Measurements from ENCODE around the gene PRKG1.
A peak's percentile ranks its signal among the peaks of the same experiment; 100 is the strongest.

The PRKG1 gene

GRCh38 chr10:52115823-52116222 lies 1041.5 kb downstream of the PRKG1 start:
- Histone ChIP-seq H3K27me3 (replicated peaks; ENCODE audit: control insufficient read depth, insufficient read depth, low read length) (no peaks in the 10 kb centered on the region), H3K4me1 (ENCODE audit: control insufficient read depth, insufficient read depth, low read length) (peaks cover 12% of the 10 kb centered on the region), H3K4me3 (ENCODE audit: low read length) (no peak overlapping the region), H3K9ac (ENCODE audit: low read length) (no peak overlapping the region), H3K9me3 (ENCODE audit: control insufficient read depth, low read length) (no peaks in the 10 kb centered on the region), H3K36me3 (ENCODE audit: control insufficient read depth, insufficient read depth, low read length, severe bottlenecking) (no peaks in the 10 kb centered on the region)
- DNase-seq (ENCODE audit: low read depth): no peak

- Histone ChIP-seq H3K4me3 (ENCODE audit: low read length) (no peak overlapping the region), H3K27me3 (replicated peaks; ENCODE audit: control insufficient read depth, insufficient read depth, low read length) (no peaks in the 10 kb centered on the region)
- no peak for DNase-seq (ENCODE audit: low read depth)
Measured at GRCh38 chr10:52119507-52119906, 1045.2 kb downstream of the PRKG1 start.

GRCh38 chr10:52121688-52122087 lies 1047.4 kb downstream of the PRKG1 start:
- Histone ChIP-seq H3K9ac (ENCODE audit: low read length) (no peak overlapping the region), H3K27me3 (replicated peaks; ENCODE audit: control insufficient read depth, insufficient read depth, low read length) (no peaks in the 10 kb centered on the region), H3K4me3 (ENCODE audit: low read length) (no peak overlapping the region), H3K4me1 (ENCODE audit: control insufficient read depth, insufficient read depth, low read length) (peaks cover 6% of the 10 kb centered on the region), H3K36me3 (ENCODE audit: control insufficient read depth, insufficient read depth, low read length, severe bottlenecking) (no peaks in the 10 kb centered on the region), H3K9me3 (ENCODE audit: control insufficient read depth, low read length) (no peaks in the 10 kb centered on the region)
- DNase-seq (ENCODE audit: low read depth): peak; percentile 65

More at GRCh38 chr10:52119507-52119906, 1045.2 kb downstream of the PRKG1 start:
- Histone ChIP-seq H3K36me3 (ENCODE audit: control insufficient read depth, insufficient read depth, low read length, severe bottlenecking) (no peaks in the 10 kb centered on the region), H3K4me1 (ENCODE audit: control insufficient read depth, insufficient read depth, low read length) (peaks cover 12% of the 10 kb centered on the region), H3K9me3 (ENCODE audit: control insufficient read depth, low read length) (no peaks in the 10 kb centered on the region), H3K9ac (ENCODE audit: low read length) (no peak overlapping the region)

GRCh38 chr10:52128056-52128683 lies 1053.9 kb downstream of the PRKG1 start:
- Histone ChIP-seq H3K9ac (ENCODE audit: low read length) (no peak overlapping the region), H3K9me3 (ENCODE audit: control insufficient read depth, low read length) (no peaks in the 10 kb centered on the region), H3K27me3 (replicated peaks; ENCODE audit: control insufficient read depth, insufficient read depth, low read length) (no peaks in the 10 kb centered on the region), H3K36me3 (ENCODE audit: control insufficient read depth, insufficient read depth, low read length, severe bottlenecking) (no peaks in the 10 kb centered on the region), H3K4me3 (ENCODE audit: low read length) (no peak overlapping the region), H3K4me1 (ENCODE audit: control insufficient read depth, insufficient read depth, low read length) (no peaks in the 10 kb centered on the region)
- DNase-seq (ENCODE audit: low read depth): no peak

- H3K9me3 ChIP-seq (ENCODE audit: control insufficient read depth, low read length): no peaks in the 10 kb centered on the region
- no peaks in the 10 kb centered on the region for H3K36me3 ChIP-seq (ENCODE audit: control insufficient read depth, insufficient read depth, low read length, severe bottlenecking)
- H3K4me1 ChIP-seq (ENCODE audit: control insufficient read depth, insufficient read depth, low read length): no peaks in the 10 kb centered on the region
- no peak overlapping the region for H3K9ac ChIP-seq (ENCODE audit: low read length)
- H3K4me3 ChIP-seq (ENCODE audit: low read length): no peak overlapping the region
- DNase-seq (ENCODE audit: low read depth): no peak
- no peaks in the 10 kb centered on the region for H3K27me3 ChIP-seq (replicated peaks; ENCODE audit: control insufficient read depth, insufficient read depth, low read length)
Measured at GRCh38 chr10:52129410-52130178, 1055.3 kb downstream of the PRKG1 start.

- DNase-seq (ENCODE audit: low read depth): no peak
- Histone ChIP-seq H3K36me3 (ENCODE audit: control insufficient read depth, insufficient read depth, low read length, severe bottlenecking) (no peaks in the 10 kb centered on the region), H3K9me3 (ENCODE audit: control insufficient read depth, low read length) (no peaks in the 10 kb centered on the region), H3K27me3 (replicated peaks; ENCODE audit: control insufficient read depth, insufficient read depth, low read length) (no peaks in the 10 kb centered on the region), H3K4me3 (ENCODE audit: low read length) (no peak overlapping the region), H3K4me1 (ENCODE audit: control insufficient read depth, insufficient read depth, low read length) (no peaks in the 10 kb centered on the region), H3K9ac (ENCODE audit: low read length) (no peak overlapping the region)
Measured at GRCh38 chr10:52135101-52135500, 1060.8 kb downstream of the PRKG1 start.

GRCh38 chr10:52136921-52137320 lies 1062.6 kb downstream of the PRKG1 start:
- Histone ChIP-seq H3K36me3 (ENCODE audit: control insufficient read depth, insufficient read depth, low read length, severe bottlenecking) (peaks cover 6% of the 10 kb centered on the region), H3K27me3 (replicated peaks; ENCODE audit: control insufficient read depth, insufficient read depth, low read length) (no peaks in the 10 kb centered on the region), H3K9me3 (ENCODE audit: control insufficient read depth, low read length) (no peaks in the 10 kb centered on the region), H3K4me1 (ENCODE audit: control insufficient read depth, insufficient read depth, low read length) (no peaks in the 10 kb centered on the region), H3K9ac (ENCODE audit: low read length) (no peak overlapping the region), H3K4me3 (ENCODE audit: low read length) (no peak overlapping the region)
- DNase-seq (ENCODE audit: low read depth): no peak

- peaks cover 6% of the 10 kb centered on the region for H3K36me3 ChIP-seq (ENCODE audit: control insufficient read depth, insufficient read depth, low read length, severe bottlenecking)
- no peaks in the 10 kb centered on the region for H3K27me3 ChIP-seq (replicated peaks; ENCODE audit: control insufficient read depth, insufficient read depth, low read length)
- H3K4me3 ChIP-seq (ENCODE audit: low read length): no peak overlapping the region
- no peak for DNase-seq (ENCODE audit: low read depth)
- no peak overlapping the region for H3K9ac ChIP-seq (ENCODE audit: low read length)
- no peaks in the 10 kb centered on the region for H3K9me3 ChIP-seq (ENCODE audit: control insufficient read depth, low read length)
- peaks cover 16% of the 10 kb centered on the region for H3K4me1 ChIP-seq (ENCODE audit: control insufficient read depth, insufficient read depth, low read length)
Measured at GRCh38 chr10:52143338-52143737, 1069.1 kb downstream of the PRKG1 start.

- DNase-seq (ENCODE audit: low read depth): no peak
- Histone ChIP-seq H3K4me1 (ENCODE audit: control insufficient read depth, insufficient read depth, low read length) (peaks cover 16% of the 10 kb centered on the region), H3K9ac (ENCODE audit: low read length) (no peak overlapping the region)
Measured at GRCh38 chr10:52145636-52146035, 1071.3 kb downstream of the PRKG1 start.

GRCh38 chr10:52146766-52147165 lies 1072.5 kb downstream of the PRKG1 start:
- H3K9ac ChIP-seq (ENCODE audit: low read length): no peak overlapping the region
- H3K4me1 ChIP-seq (ENCODE audit: control insufficient read depth, insufficient read depth, low read length): peaks cover 16% of the 10 kb centered on the region
- H3K4me3 ChIP-seq (ENCODE audit: low read length): no peak overlapping the region
- peak; percentile 77 for DNase-seq (ENCODE audit: low read depth)
- H3K27me3 ChIP-seq (replicated peaks; ENCODE audit: control insufficient read depth, insufficient read depth, low read length): no peaks in the 10 kb centered on the region
- no peaks in the 10 kb centered on the region for H3K36me3 ChIP-seq (ENCODE audit: control insufficient read depth, insufficient read depth, low read length, severe bottlenecking)
- H3K9me3 ChIP-seq (ENCODE audit: control insufficient read depth, low read length): no peaks in the 10 kb centered on the region

More at GRCh38 chr10:52145636-52146035, 1071.3 kb downstream of the PRKG1 start:
- Histone ChIP-seq H3K9me3 (ENCODE audit: control insufficient read depth, low read length) (no peaks in the 10 kb centered on the region), H3K27me3 (replicated peaks; ENCODE audit: control insufficient read depth, insufficient read depth, low read length) (no peaks in the 10 kb centered on the region), H3K4me3 (ENCODE audit: low read length) (no peak overlapping the region), H3K36me3 (ENCODE audit: control insufficient read depth, insufficient read depth, low read length, severe bottlenecking) (peaks cover 5% of the 10 kb centered on the region)

- DNase-seq (ENCODE audit: low read depth): no peak
- Histone ChIP-seq H3K9ac (ENCODE audit: low read length) (no peak overlapping the region), H3K4me3 (ENCODE audit: low read length) (no peak overlapping the region), H3K9me3 (ENCODE audit: control insufficient read depth, low read length) (no peaks in the 10 kb centered on the region), H3K4me1 (ENCODE audit: control insufficient read depth, insufficient read depth, low read length) (no peaks in the 10 kb centered on the region), H3K36me3 (ENCODE audit: control insufficient read depth, insufficient read depth, low read length, severe bottlenecking) (no peaks in the 10 kb centered on the region), H3K27me3 (replicated peaks; ENCODE audit: control insufficient read depth, insufficient read depth, low read length) (no peaks in the 10 kb centered on the region)
Measured at GRCh38 chr10:52170776-52171175, 1096.5 kb downstream of the PRKG1 start.

Measured in adipocyte (in vitro differentiated cells).